ENCODE results near the gene HERPUD2.

Gene HERPUD2, protein sequence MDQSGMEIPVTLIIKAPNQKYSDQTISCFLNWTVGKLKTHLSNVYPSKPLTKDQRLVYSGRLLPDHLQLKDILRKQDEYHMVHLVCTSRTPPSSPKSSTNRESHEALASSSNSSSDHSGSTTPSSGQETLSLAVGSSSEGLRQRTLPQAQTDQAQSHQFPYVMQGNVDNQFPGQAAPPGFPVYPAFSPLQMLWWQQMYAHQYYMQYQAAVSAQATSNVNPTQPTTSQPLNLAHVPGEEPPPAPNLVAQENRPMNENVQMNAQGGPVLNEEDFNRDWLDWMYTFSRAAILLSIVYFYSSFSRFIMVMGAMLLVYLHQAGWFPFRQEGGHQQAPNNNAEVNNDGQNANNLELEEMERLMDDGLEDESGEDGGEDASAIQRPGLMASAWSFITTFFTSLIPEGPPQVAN

DNA sequence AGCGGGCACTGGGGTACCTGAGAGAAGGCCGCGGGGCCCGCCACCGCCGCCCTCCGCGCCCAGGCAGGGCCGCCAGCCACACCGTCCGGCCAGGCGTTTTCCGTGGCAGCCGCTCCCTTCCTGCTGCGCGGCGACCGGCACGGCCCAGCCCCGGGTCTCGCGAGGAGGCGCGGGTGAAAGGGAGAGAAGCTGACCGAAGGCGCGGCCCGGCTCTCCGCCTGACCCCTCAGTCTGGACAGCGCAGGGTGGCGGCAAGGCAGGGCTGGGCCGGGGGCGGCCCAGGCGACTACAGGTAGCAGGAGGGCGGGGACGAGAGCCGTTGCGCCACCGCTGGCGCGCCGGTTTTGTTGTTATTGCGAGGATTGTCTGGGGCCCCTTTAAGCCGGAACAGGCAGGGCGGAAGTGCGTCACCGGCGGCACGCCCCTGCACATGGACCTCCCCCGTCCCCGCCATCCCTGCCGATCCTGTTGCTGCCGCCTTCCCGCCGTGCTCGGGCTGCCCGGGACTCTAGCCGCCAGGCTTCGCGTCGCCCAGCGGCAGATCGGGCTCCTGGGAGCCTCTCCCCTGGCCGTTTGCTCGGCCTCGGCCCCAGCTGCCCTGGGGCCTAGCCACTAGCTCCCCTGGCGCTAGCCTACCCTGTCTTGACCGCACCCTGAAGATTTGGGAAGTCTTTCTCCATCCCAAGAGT is at the start of gene HERPUD2:
HERPUD2 (minus strand) TSS at position 352 of the 689 bp plus-strand sequence. CDS start 805 bp downstream, outside the sequence.
- Mint-ChIP-seq H3K27me3 (no peaks in the 10 kb centered on the region), H3K4me3 (peak within 1 kb of the TSS; percentile 92), H3K9me3 (no peaks in the 10 kb centered on the region), H3K27ac (peak within 1 kb of the TSS; percentile 96), H3K4me1 (ENCODE audit: low read depth) (peaks cover 70% of the 10 kb centered on the region), H3K36me3 (ENCODE audit: low read depth) (peaks cover 18% of the 10 kb centered on the region)

DNA sequence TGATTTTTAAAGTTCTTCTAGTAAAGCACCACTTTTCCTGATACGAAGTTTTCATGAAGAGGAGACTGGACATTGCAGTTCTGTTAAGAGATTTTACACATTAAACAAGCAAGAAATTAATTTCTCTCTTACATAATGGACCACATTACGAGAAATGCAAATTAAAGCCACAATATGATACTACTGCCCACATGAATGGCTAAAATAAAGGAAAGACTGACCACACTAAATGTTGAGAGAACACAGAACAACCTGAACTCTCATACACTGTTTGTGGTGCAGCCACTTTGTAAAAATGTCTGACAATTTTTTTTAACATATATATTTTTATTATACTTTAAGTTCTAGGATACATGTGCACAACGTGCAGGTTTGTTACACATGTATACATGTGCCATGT is 44.0 kb upstream of the HERPUD2 start:
- H3K36me3 Mint-ChIP-seq (ENCODE audit: low read depth) = no peaks in the 10 kb centered on the region
- no peaks in the 10 kb centered on the region for H3K27me3 Mint-ChIP-seq
- H3K27ac Mint-ChIP-seq = no peak overlapping the region
- peaks cover 5% of the 10 kb centered on the region for H3K9me3 Mint-ChIP-seq
- no peak overlapping the region for H3K4me3 Mint-ChIP-seq
- no peaks in the 10 kb centered on the region for H3K4me1 Mint-ChIP-seq (ENCODE audit: low read depth)

DNA sequence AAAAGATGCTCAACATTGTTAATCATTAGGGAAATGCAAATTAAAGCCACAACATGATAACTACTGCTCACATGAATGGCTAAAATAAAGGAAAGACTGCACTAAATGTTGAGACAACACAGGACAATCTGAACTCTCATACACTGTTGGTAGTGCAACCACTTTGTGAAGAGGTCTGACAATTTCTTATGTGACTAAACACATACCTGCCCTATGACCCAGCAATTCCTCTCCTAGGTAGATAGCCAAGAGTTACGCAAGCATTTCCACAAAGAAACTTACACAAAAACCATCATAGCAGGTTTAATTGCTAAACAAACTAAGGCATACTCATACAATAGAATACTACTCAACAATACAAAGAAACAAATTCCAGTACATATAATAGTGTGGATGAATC is 41.8 kb upstream of the HERPUD2 start:
- H3K4me1 Mint-ChIP-seq (ENCODE audit: low read depth) = peaks cover 13% of the 10 kb centered on the region
- H3K27me3 Mint-ChIP-seq = no peaks in the 10 kb centered on the region
- H3K36me3 Mint-ChIP-seq (ENCODE audit: low read depth) = no peaks in the 10 kb centered on the region
- no peaks in the 10 kb centered on the region for H3K9me3 Mint-ChIP-seq
- no peak overlapping the region for H3K4me3 Mint-ChIP-seq
- no peak overlapping the region for H3K27ac Mint-ChIP-seq

- Mint-ChIP-seq H3K4me1 (ENCODE audit: low read depth) (peaks cover 22% of the 10 kb centered on the region), H3K27ac (no peak overlapping the region), H3K9me3 (no peaks in the 10 kb centered on the region), H3K4me3 (no peak overlapping the region), H3K27me3 (no peaks in the 10 kb centered on the region), H3K36me3 (ENCODE audit: low read depth) (no peaks in the 10 kb centered on the region)
These were observed 40.5 kb upstream of the HERPUD2 start for GRCh38 chr7:35735396-35735795.

DNA sequence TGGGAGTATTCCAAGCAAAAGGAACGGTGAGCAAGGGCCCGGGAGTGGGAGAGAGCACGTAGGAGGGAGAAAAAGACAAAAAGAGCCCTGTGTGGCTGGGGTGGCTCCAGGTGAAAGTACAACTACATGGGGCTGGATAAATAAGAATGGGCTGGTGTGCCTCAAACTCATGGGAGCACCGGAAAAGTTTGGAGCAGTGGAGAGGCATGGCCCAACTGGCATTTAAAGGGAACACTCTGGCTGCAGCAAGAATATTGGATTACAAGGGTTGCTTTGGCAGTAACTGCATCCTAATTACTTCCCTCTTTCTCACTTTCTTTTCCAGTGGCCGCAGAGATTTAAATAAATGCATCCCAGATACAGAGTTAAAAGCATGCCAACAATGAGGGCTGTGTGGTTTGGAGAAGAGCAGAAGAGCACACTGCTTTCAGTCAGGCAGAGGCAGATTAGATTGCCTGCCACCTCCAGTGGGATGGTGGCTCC is 39.1 kb upstream of the HERPUD2 start:
- Mint-ChIP-seq H3K36me3 (ENCODE audit: low read depth) (no peaks in the 10 kb centered on the region), H3K4me3 (no peak overlapping the region), H3K27me3 (no peaks in the 10 kb centered on the region), H3K9me3 (no peaks in the 10 kb centered on the region), H3K27ac (no peak overlapping the region), H3K4me1 (ENCODE audit: low read depth) (peaks cover 36% of the 10 kb centered on the region)

DNA sequence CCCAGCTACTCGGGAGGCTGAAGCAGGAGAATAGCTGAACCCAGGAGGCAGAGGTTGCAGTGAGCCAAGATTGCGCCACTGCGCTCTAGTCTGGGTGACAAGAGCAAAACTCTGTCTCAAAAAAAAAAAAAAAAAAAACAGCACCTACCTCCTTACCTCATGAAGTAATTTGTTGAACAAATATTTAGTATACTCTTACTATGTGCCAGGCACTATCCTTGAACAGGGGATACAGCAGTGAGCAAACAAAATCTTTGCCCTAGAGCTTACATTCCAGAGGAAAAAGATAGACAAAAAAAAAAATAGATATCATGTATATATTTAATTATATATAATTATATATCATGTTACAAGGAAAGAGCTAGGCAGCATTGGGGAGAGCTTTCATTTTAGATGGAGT is 36.4 kb upstream of the HERPUD2 start:
- Mint-ChIP-seq H3K4me3 (no peak overlapping the region), H3K27ac (no peak overlapping the region), H3K9me3 (no peaks in the 10 kb centered on the region), H3K36me3 (ENCODE audit: low read depth) (no peaks in the 10 kb centered on the region), H3K4me1 (ENCODE audit: low read depth) (peaks cover 62% of the 10 kb centered on the region), H3K27me3 (no peaks in the 10 kb centered on the region)

DNA sequence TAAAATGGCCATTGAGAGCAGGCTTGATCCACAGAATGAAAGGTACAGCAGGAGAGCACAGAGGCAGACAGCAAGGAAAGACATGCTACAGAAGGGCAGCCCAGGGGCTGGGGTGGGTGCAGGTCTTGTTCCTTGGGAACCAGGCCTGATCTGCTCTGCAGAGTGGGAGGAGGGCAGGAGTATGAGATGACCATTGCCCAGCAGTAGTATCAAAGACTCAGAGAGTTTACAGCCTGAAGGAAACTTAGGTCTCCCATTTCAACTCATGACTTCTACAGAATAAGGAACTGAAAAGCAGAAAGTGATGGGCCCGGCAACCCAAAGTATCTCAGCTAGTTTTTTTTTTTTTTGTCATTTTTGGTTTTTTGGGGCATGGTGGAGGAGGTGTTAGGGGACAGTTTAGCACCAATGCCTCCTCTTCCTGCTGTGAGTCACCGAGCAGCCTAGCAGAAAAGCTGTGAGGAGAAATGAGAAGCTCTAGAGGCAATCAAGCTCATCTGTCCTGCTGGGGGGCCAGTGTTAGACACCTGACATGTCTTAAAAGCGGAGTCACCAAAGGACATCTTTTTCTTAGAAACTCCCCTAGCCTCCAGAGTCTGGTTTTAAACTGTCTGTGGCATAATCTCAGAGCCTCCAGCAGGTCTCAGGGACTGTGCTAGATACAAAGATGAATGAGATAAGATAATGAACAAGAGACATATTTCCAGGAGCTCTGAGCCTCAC is 34.3 kb upstream of the HERPUD2 start:
- H3K4me3 Mint-ChIP-seq = peak overlapping the region; percentile 44
- H3K27me3 Mint-ChIP-seq = no peaks in the 10 kb centered on the region
- peaks cover 81% of the 10 kb centered on the region for H3K4me1 Mint-ChIP-seq (ENCODE audit: low read depth)
- H3K27ac Mint-ChIP-seq = peak overlapping the region; percentile 80
- H3K9me3 Mint-ChIP-seq = no peaks in the 10 kb centered on the region
- H3K36me3 Mint-ChIP-seq (ENCODE audit: low read depth) = no peaks in the 10 kb centered on the region

GRCh38 chr7:35728412-35729060 is 33.6 kb upstream of the HERPUD2 start:
- H3K4me3 Mint-ChIP-seq = no peak overlapping the region
- H3K4me1 Mint-ChIP-seq (ENCODE audit: low read depth) = peaks cover 88% of the 10 kb centered on the region
- H3K36me3 Mint-ChIP-seq (ENCODE audit: low read depth) = no peaks in the 10 kb centered on the region
- peak overlapping the region; percentile 80 for H3K27ac Mint-ChIP-seq
- H3K9me3 Mint-ChIP-seq = no peaks in the 10 kb centered on the region
- no peaks in the 10 kb centered on the region for H3K27me3 Mint-ChIP-seq

- no peak overlapping the region for H3K27ac Mint-ChIP-seq
- H3K4me1 Mint-ChIP-seq (ENCODE audit: low read depth) = peaks cover 93% of the 10 kb centered on the region
- H3K4me3 Mint-ChIP-seq = no peak overlapping the region
- no peaks in the 10 kb centered on the region for H3K27me3 Mint-ChIP-seq
- H3K9me3 Mint-ChIP-seq = peaks cover 4% of the 10 kb centered on the region
- H3K36me3 Mint-ChIP-seq (ENCODE audit: low read depth) = no peaks in the 10 kb centered on the region
These were observed 32.6 kb upstream of the HERPUD2 start for GRCh38 chr7:35727571-35727970.

DNA sequence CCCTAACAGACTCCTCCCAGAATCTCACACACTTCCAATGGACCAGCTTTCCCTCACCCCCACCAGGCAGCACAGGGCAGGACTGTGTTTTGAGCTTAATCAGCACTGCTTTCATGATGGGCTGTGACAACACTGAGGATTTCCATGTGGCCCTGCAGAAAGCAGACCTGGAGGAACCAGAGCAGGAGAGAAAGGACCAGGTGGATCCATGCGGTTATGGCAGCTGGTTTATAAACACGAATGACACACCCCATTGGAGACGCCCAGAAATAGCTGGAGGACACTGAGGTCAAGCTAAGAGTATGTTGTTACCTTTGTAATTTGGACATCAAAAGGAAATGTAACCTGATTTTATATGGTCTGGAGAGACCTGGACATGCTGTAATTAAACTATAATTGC is 31.7 kb upstream of the HERPUD2 start:
- no peaks in the 10 kb centered on the region for H3K27me3 Mint-ChIP-seq
- no peaks in the 10 kb centered on the region for H3K36me3 Mint-ChIP-seq (ENCODE audit: low read depth)
- H3K27ac Mint-ChIP-seq = no peak overlapping the region
- no peak overlapping the region for H3K4me3 Mint-ChIP-seq
- H3K9me3 Mint-ChIP-seq = peaks cover 5% of the 10 kb centered on the region
- H3K4me1 Mint-ChIP-seq (ENCODE audit: low read depth) = peaks cover 93% of the 10 kb centered on the region

GRCh38 chr7:35725280-35725680 is 30.3 kb upstream of the HERPUD2 start:
- peak overlapping the region; percentile 85 for H3K27ac Mint-ChIP-seq
- peaks cover 5% of the 10 kb centered on the region for H3K9me3 Mint-ChIP-seq
- peaks cover 92% of the 10 kb centered on the region for H3K4me1 Mint-ChIP-seq (ENCODE audit: low read depth)
- H3K27me3 Mint-ChIP-seq = no peaks in the 10 kb centered on the region
- peak overlapping the region; percentile 51 for H3K4me3 Mint-ChIP-seq
- no peaks in the 10 kb centered on the region for H3K36me3 Mint-ChIP-seq (ENCODE audit: low read depth)

DNA sequence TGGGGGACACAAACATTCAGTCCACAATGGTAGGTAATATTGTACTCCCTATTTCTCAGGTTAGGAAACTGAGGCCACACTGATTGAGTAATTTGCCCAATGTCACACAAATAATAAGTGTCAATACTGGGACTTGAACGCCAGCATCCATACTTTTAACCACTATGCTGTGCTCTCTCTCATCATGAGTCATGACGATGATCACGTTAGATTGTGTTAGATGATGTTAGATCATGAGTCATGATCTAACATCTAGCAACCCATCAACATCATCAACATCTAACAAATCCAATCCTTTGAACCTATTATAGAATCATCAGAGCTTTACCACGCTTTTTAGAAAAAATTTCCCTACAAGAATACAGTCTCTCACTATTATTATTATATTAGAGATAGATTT is 28.1 kb upstream of the HERPUD2 start:
- H3K4me3 Mint-ChIP-seq = peak overlapping the region; percentile 68
- no peaks in the 10 kb centered on the region for H3K27me3 Mint-ChIP-seq
- peaks cover 5% of the 10 kb centered on the region for H3K9me3 Mint-ChIP-seq
- H3K27ac Mint-ChIP-seq = peak overlapping the region; percentile 93
- H3K36me3 Mint-ChIP-seq (ENCODE audit: low read depth) = no peaks in the 10 kb centered on the region
- peaks cover 70% of the 10 kb centered on the region for H3K4me1 Mint-ChIP-seq (ENCODE audit: low read depth)

DNA sequence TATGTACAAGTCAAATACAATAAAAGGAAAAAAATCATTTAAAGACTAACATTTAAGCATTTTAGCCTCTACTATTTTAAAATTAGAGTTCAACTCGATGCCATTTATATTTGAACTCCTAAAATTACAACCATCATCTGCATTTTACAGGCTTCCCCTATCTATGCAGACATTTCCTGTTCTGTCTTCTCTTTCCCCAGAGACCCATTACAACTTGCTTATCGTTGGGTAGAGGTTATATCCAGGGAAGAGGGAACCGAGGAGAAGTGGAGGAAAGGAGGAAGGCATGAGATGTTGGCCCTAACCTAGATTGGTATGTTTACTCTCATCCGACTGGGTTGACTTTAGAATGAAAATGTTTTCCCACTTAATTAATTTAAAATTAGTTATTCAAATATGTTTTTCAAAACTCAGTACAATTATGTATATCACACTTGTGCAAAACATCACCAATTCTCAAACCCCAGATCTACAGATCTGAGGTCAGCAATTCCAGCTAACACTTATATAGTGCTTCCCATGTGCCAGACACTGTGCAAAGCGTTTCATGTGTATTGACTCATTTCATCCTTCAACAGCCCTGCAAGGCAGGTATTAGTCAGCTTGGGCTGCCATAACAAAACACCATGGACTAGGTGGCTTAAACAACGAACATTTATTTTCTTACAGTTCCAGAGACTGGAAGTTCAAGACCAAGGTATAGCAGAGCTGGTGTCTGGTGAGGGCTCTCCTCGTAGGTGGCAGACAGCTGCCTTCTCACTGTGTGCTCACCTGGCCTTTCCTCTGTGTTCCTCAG is 27.3 kb upstream of the HERPUD2 start:
- Mint-ChIP-seq H3K27me3 (no peaks in the 10 kb centered on the region), H3K27ac (peak overlapping the region; percentile 93), H3K4me3 (peak overlapping the region; percentile 68), H3K4me1 (ENCODE audit: low read depth) (peaks cover 63% of the 10 kb centered on the region), H3K36me3 (ENCODE audit: low read depth) (no peaks in the 10 kb centered on the region), H3K9me3 (peaks cover 5% of the 10 kb centered on the region)

DNA sequence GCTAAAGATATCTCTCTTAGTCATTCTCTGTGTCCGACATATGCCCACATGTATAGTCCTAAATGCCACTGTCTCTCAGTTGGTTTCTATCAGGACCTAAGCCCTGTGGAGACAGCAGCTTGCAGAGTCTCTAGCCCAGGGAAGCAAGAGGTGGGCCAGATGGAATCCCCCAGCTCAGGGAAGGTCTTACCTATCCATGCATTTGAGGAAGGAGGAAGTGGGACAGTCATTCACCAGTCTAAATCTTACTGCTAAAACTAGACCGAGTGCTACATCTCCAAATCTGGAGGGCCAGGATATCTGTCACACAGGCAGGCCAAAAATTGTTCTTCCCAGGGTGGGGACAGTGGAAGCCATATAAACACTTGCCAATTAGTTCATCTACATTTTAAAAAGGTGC is 26.4 kb upstream of the HERPUD2 start:
- H3K27me3 Mint-ChIP-seq = no peaks in the 10 kb centered on the region
- peak overlapping the region; percentile 31 for H3K27ac Mint-ChIP-seq
- no peak overlapping the region for H3K4me3 Mint-ChIP-seq
- no peaks in the 10 kb centered on the region for H3K36me3 Mint-ChIP-seq (ENCODE audit: low read depth)
- H3K4me1 Mint-ChIP-seq (ENCODE audit: low read depth) = peaks cover 53% of the 10 kb centered on the region
- peaks cover 5% of the 10 kb centered on the region for H3K9me3 Mint-ChIP-seq

Measured in stimulated activated naive CD8-positive, alpha-beta T cell treated with anti-CD3 and anti-CD28 coated beads, Interleukin-15, Interleukin-2, amounts not matched to agents 100 ng/mL and 50 ng/mL, for 24 hours (primary cell).